ENCODE data around the gene TNPO3.

Gene TNPO3

GRCh38 chr7:129054438-129055293 is at the start of gene TNPO3:
Gene TNPO3, minus strand, starts transcription at chr7:129055111. Its CDS starts 341 bp downstream, at chr7:129054770.
- H3K9me3 Mint-ChIP-seq, result no peaks in the 10 kb centered on the region
- H3K27me3 Mint-ChIP-seq, result peaks cover 3% of the 10 kb centered on the region
- H3K4me1 Mint-ChIP-seq, result peaks cover 35% of the 10 kb centered on the region
- H3K4me3 Mint-ChIP-seq, result peak within 1 kb of the TSS; percentile 100
- ATAC-seq, result peak; percentile 92
- DNase-seq, result peak; percentile 94
- H3K36me3 Mint-ChIP-seq (ENCODE audit: low read depth), result peaks cover 10% of the 10 kb centered on the region
- H3K27ac Mint-ChIP-seq, result peak within 1 kb of the TSS; percentile 100

- H3K4me1 Mint-ChIP-seq, result peaks cover under 1% of the 10 kb centered on the region
- no peaks in the 10 kb centered on the region for H3K36me3 Mint-ChIP-seq (ENCODE audit: low read depth)
- H3K9me3 Mint-ChIP-seq, result no peaks in the 10 kb centered on the region
- DNase-seq (no peak), ATAC-seq (no peak)
- H3K27ac Mint-ChIP-seq, result no peak overlapping the region
- no peaks in the 10 kb centered on the region for H3K27me3 Mint-ChIP-seq
- H3K4me3 Mint-ChIP-seq, result no peak overlapping the region
These were observed 48.8 kb upstream of the TNPO3 start for GRCh38 chr7:129103561-129104324.

- H3K36me3 Mint-ChIP-seq (ENCODE audit: low read depth), result no peaks in the 10 kb centered on the region
- no peaks in the 10 kb centered on the region for H3K27me3 Mint-ChIP-seq
- ATAC-seq, result no peak
- H3K27ac Mint-ChIP-seq, result no peak overlapping the region
- no peak overlapping the region for H3K4me3 Mint-ChIP-seq
- DNase-seq, result no peak
- H3K9me3 Mint-ChIP-seq, result no peaks in the 10 kb centered on the region
- peaks cover 2% of the 10 kb centered on the region for H3K4me1 Mint-ChIP-seq
These were observed 46.8 kb upstream of the TNPO3 start for GRCh38 chr7:129101746-129102145.

GRCh38 chr7:129100827-129101166 is 45.9 kb upstream of the TNPO3 start:
- DNase-seq (no peak), ATAC-seq (no peak)
- H3K4me3 Mint-ChIP-seq, result no peak overlapping the region
- no peaks in the 10 kb centered on the region for H3K9me3 Mint-ChIP-seq
- peaks cover 4% of the 10 kb centered on the region for H3K4me1 Mint-ChIP-seq
- H3K27ac Mint-ChIP-seq, result no peak overlapping the region
- H3K27me3 Mint-ChIP-seq, result no peaks in the 10 kb centered on the region
- H3K36me3 Mint-ChIP-seq (ENCODE audit: low read depth), result no peaks in the 10 kb centered on the region

- no peaks in the 10 kb centered on the region for H3K36me3 Mint-ChIP-seq (ENCODE audit: low read depth)
- no peak for ATAC-seq
- DNase-seq, result no peak
- no peaks in the 10 kb centered on the region for H3K27me3 Mint-ChIP-seq
- no peak overlapping the region for H3K4me3 Mint-ChIP-seq
- H3K9me3 Mint-ChIP-seq, result no peaks in the 10 kb centered on the region
- no peak overlapping the region for H3K27ac Mint-ChIP-seq
- H3K4me1 Mint-ChIP-seq, result peaks cover 14% of the 10 kb centered on the region
These were observed 43.6 kb upstream of the TNPO3 start for GRCh38 chr7:129098409-129099084.

GRCh38 chr7:129095258-129095657 is 40.3 kb upstream of the TNPO3 start:
- peak; percentile 4 for DNase-seq
- H3K27me3 Mint-ChIP-seq, result peaks cover 2% of the 10 kb centered on the region
- peaks cover 22% of the 10 kb centered on the region for H3K4me1 Mint-ChIP-seq
- no peaks in the 10 kb centered on the region for H3K36me3 Mint-ChIP-seq (ENCODE audit: low read depth)
- H3K4me3 Mint-ChIP-seq, result no peak overlapping the region
- H3K9me3 Mint-ChIP-seq, result no peaks in the 10 kb centered on the region
- peak overlapping the region; percentile 30 for H3K27ac Mint-ChIP-seq
- ATAC-seq, result peak; percentile 25

- Mint-ChIP-seq H3K27me3 (peaks cover 2% of the 10 kb centered on the region), H3K27ac (no peak overlapping the region), H3K9me3 (no peaks in the 10 kb centered on the region), H3K4me3 (no peak overlapping the region), H3K36me3 (ENCODE audit: low read depth) (no peaks in the 10 kb centered on the region), H3K4me1 (peaks cover 22% of the 10 kb centered on the region)
- DNase-seq, result no peak
- ATAC-seq, result no peak
These were observed 39.6 kb upstream of the TNPO3 start for GRCh38 chr7:129094501-129094900.

- Mint-ChIP-seq H3K4me1 (peaks cover 22% of the 10 kb centered on the region), H3K4me3 (no peak overlapping the region), H3K9me3 (no peaks in the 10 kb centered on the region), H3K36me3 (ENCODE audit: low read depth) (no peaks in the 10 kb centered on the region), H3K27ac (no peak overlapping the region), H3K27me3 (peaks cover 2% of the 10 kb centered on the region)
- no peak for ATAC-seq
- no peak for DNase-seq
These were observed 39.1 kb upstream of the TNPO3 start for GRCh38 chr7:129093867-129094456.

GRCh38 chr7:129091484-129092002 is 36.6 kb upstream of the TNPO3 start:
- Mint-ChIP-seq H3K27me3 (peaks cover 2% of the 10 kb centered on the region), H3K4me1 (peaks cover 20% of the 10 kb centered on the region), H3K27ac (peak overlapping the region; percentile 57), H3K36me3 (ENCODE audit: low read depth) (no peaks in the 10 kb centered on the region), H3K4me3 (no peak overlapping the region), H3K9me3 (no peaks in the 10 kb centered on the region)
- DNase-seq (peak; percentile 92), ATAC-seq (peak; percentile 91)

GRCh38 chr7:129090300-129090907 is 35.5 kb upstream of the TNPO3 start:
- Mint-ChIP-seq H3K9me3 (no peaks in the 10 kb centered on the region), H3K36me3 (ENCODE audit: low read depth) (no peaks in the 10 kb centered on the region), H3K4me1 (peaks cover 14% of the 10 kb centered on the region), H3K4me3 (no peak overlapping the region), H3K27me3 (peaks cover 2% of the 10 kb centered on the region), H3K27ac (no peak overlapping the region)
- DNase-seq, result no peak
- no peak for ATAC-seq

GRCh38 chr7:129089521-129090212 is 34.8 kb upstream of the TNPO3 start:
- Mint-ChIP-seq H3K9me3 (no peaks in the 10 kb centered on the region), H3K4me1 (peaks cover 9% of the 10 kb centered on the region), H3K4me3 (no peak overlapping the region), H3K27me3 (peaks cover 2% of the 10 kb centered on the region), H3K27ac (no peak overlapping the region), H3K36me3 (ENCODE audit: low read depth) (no peaks in the 10 kb centered on the region)
- ATAC-seq (peak; percentile 50), DNase-seq (no peak)

- Mint-ChIP-seq H3K9me3 (no peaks in the 10 kb centered on the region), H3K27me3 (no peaks in the 10 kb centered on the region), H3K4me1 (no peaks in the 10 kb centered on the region), H3K36me3 (ENCODE audit: low read depth) (no peaks in the 10 kb centered on the region), H3K4me3 (no peak overlapping the region), H3K27ac (no peak overlapping the region)
- DNase-seq (no peak), ATAC-seq (no peak)
These were observed 30.1 kb upstream of the TNPO3 start for GRCh38 chr7:129084801-129085551.

- no peak for ATAC-seq
- Mint-ChIP-seq H3K4me1 (no peaks in the 10 kb centered on the region), H3K4me3 (no peak overlapping the region), H3K36me3 (ENCODE audit: low read depth) (no peaks in the 10 kb centered on the region), H3K27me3 (peaks cover 2% of the 10 kb centered on the region), H3K27ac (no peak overlapping the region), H3K9me3 (no peaks in the 10 kb centered on the region)
- DNase-seq, result no peak
These were observed 28.6 kb upstream of the TNPO3 start for GRCh38 chr7:129083525-129083924.

All from activated naive CD8-positive, alpha-beta T cell treated with anti-CD3 and anti-CD28 coated beads, Interleukin-2, amount 50 U/mL, for 24 hours (primary cell).